Jurkat, Clone E6-1 (cell line): Measurements from ENCODE around the gene REG1A.

Source experiments
- DNase-seq: peaks from one replicate; pipeline ENCODE4 v3.0.0-alpha.2; 2011; ENCODE audit warnings: low read depth, low spot score
- H3K4me3 ChIP-seq: 2 replicates; pipeline ENCODE4 v1.5.1; 2011; ENCODE audit warnings: mild to moderate bottlenecking, low read length, control low read depth, moderate library complexity

REG1A gene

GRCh38 chr2:79122676-79123075, 2.4 kb downstream of the REG1A start:
- H3K4me3 ChIP-seq, result no peak overlapping the region

GRCh38 chr2:79124907-79125720, 4.8 kb downstream of the REG1A start:
- DNase-seq, result no peak
- H3K4me3 ChIP-seq, result no peak overlapping the region

More at GRCh38 chr2:79122676-79123075, 2.4 kb downstream of the REG1A start:
- no peak for DNase-seq

GRCh38 chr2:79125721-79125985, 5.4 kb downstream of the REG1A start:
- no peak for DNase-seq
- H3K4me3 ChIP-seq, result no peak overlapping the region

- no peak for DNase-seq
- no peak overlapping the region for H3K4me3 ChIP-seq
Observed at GRCh38 chr2:79128406-79128805, 8.1 kb downstream of the REG1A start.

- no peak overlapping the region for H3K4me3 ChIP-seq
- DNase-seq, result no peak
Observed at GRCh38 chr2:79129260-79129659, 9.0 kb downstream of the REG1A start.

- DNase-seq, result no peak
- H3K4me3 ChIP-seq, result no peak overlapping the region
Observed at GRCh38 chr2:79129804-79130203, 9.5 kb downstream of the REG1A start.

- H3K4me3 ChIP-seq, result no peak overlapping the region
- no peak for DNase-seq
Observed at GRCh38 chr2:79131687-79132086, 11.4 kb downstream of the REG1A start.

- no peak for DNase-seq
- H3K4me3 ChIP-seq, result no peak overlapping the region
Observed at GRCh38 chr2:79138385-79138784, 18.1 kb downstream of the REG1A start.

GRCh38 chr2:79139423-79139822, 19.1 kb downstream of the REG1A start:
- no peak overlapping the region for H3K4me3 ChIP-seq
- no peak for DNase-seq

- DNase-seq, result no peak
- H3K4me3 ChIP-seq, result no peak overlapping the region
Observed at GRCh38 chr2:79155826-79156476, 35.7 kb downstream of the REG1A start.

- DNase-seq, result no peak
- no peak overlapping the region for H3K4me3 ChIP-seq
Observed at GRCh38 chr2:79159030-79159429, 38.7 kb downstream of the REG1A start.

- no peak within 1 kb of the TSS for H3K4me3 ChIP-seq
- no peak for DNase-seq
Observed at GRCh38 chr2:79159653-79160052, 39.4 kb downstream of the REG1A start, which contains the start of gene REG3A. REG3A (minus strand) TSS chr2:79159753; CDS start chr2:79159405, 348 bp downstream.

- no peak overlapping the region for H3K4me3 ChIP-seq
- no peak for DNase-seq
Observed at GRCh38 chr2:79162132-79162531, 41.8 kb downstream of the REG1A start.

GRCh38 chr2:79162801-79163200, 42.5 kb downstream of the REG1A start:
- no peak for DNase-seq
- H3K4me3 ChIP-seq, result no peak overlapping the region

- H3K4me3 ChIP-seq, result no peak overlapping the region
Observed at GRCh38 chr2:79171348-79171958, 51.2 kb downstream of the REG1A start.

More at GRCh38 chr2:79171348-79171958, 51.2 kb downstream of the REG1A start:
- no peak for DNase-seq
